IMR-90 (cell line): ENCODE data around the gene CXCL1. TPM values are rescaled to one million over a fixed set of nuclear protein-coding genes. Genes with fewer than 3 reads are reported as not detected.

Source experiments
- ATAC-seq: fragments of 200-7000 bp; cut with Tn5 transposase; 2 replicates; pipeline ENCODE4 v1.9.1; 2020; ENCODE audit warnings: low read depth, mild to moderate bottlenecking, moderate library complexity
- BruUV-seq: library from RNA; stranded (reverse); fragments of 400-500 nt; replicated peaks from 2 replicates; lab custom pipeline; 2021; lab: Mats Ljungman, UMichigan
- CTCF ChIA-PET: fragments of 300-600 bp; formaldehyde crosslinking; extraction: SDS; loops from one replicate; lab custom pipeline; 2021; ENCODE audit warnings: antibody characterized with exemption; lab: Yijun Ruan, JAX
- POLR2A ChIA-PET: fragments of 300-600 bp; sonication (Branson Sonifier 250); formaldehyde crosslinking; loops from one replicate; lab custom pipeline; 2022; ENCODE audit warnings: antibody characterized with exemption; ENCODE audit not compliant: unreplicated experiment; lab: Charles Lee
- DNase-seq: peaks from one replicate; pipeline ENCODE4 v3.0.0; 2013
- H2AFZ ChIP-seq: replicated peaks from 2 replicates; pipeline ENCODE3; 2013; ENCODE audit warnings: low read length, mild to moderate bottlenecking; ENCODE audit not compliant: poor library complexity
- H2AK5ac ChIP-seq: 2 replicates; pipeline ENCODE4 v1.6.1; 2013; ENCODE audit warnings: low read depth, low read length, inconsistent platforms
- H2AK9ac ChIP-seq: replicated peaks from 2 replicates; pipeline ENCODE3; 2013; ENCODE audit warnings: mild to moderate bottlenecking, low read depth, low read length, moderate library complexity; ENCODE audit not compliant: poor library complexity
- H2BK120ac ChIP-seq: 2 replicates; pipeline ENCODE4 v1.6.1; 2013; ENCODE audit warnings: low read depth, low read length, inconsistent platforms
- H2BK15ac ChIP-seq: 3 replicates; pipeline ENCODE4 v1.6.1; 2013; ENCODE audit warnings: low read depth, low read length, inconsistent platforms
- H2BK20ac ChIP-seq: 2 replicates; pipeline ENCODE4 v1.6.1; 2013; ENCODE audit warnings: low read depth, mild to moderate bottlenecking, inconsistent platforms, low read length, moderate library complexity
- H2BK5ac ChIP-seq: 2 replicates; pipeline ENCODE4 v1.6.1; 2013; ENCODE audit warnings: mild to moderate bottlenecking, low read depth, low read length, inconsistent platforms; ENCODE audit not compliant: poor library complexity, severe bottlenecking
- H3K14ac ChIP-seq: replicated peaks from 2 replicates; pipeline ENCODE4 v1.6.1; 2013; ENCODE audit warnings: low read depth, low read length, inconsistent platforms
- H3K18ac ChIP-seq: 2 replicates; pipeline ENCODE4 v1.6.1; 2013; ENCODE audit warnings: low read depth, low read length, control low read depth
- H3K23ac ChIP-seq: 2 replicates; pipeline ENCODE4 v1.6.1; 2013; ENCODE audit warnings: low read depth, low read length, inconsistent platforms
- H3K27ac ChIP-seq: 2 replicates; pipeline ENCODE4 v1.5.1; 2013; ENCODE audit warnings: mild to moderate bottlenecking, control low read depth, low read length; ENCODE audit not compliant: insufficient read depth
- H3K27me3 ChIP-seq: 2 replicates; pipeline ENCODE4 v1.6.1; 2013; ENCODE audit warnings: low read length; ENCODE audit not compliant: control insufficient read depth, insufficient read depth
- H3K36me3 ChIP-seq: 2 replicates; pipeline ENCODE4 v1.6.1; 2013; ENCODE audit warnings: low read length, mixed read lengths; ENCODE audit not compliant: control insufficient read depth, insufficient read depth
- H3K4ac ChIP-seq: 2 replicates; pipeline ENCODE4 v1.6.1; 2013; ENCODE audit warnings: low read depth, low read length, inconsistent platforms
- H3K4me1 ChIP-seq: 2 replicates; pipeline ENCODE4 v1.6.1; 2013; ENCODE audit warnings: low read length, mixed read lengths; ENCODE audit not compliant: control insufficient read depth, insufficient read depth
- H3K4me2 ChIP-seq: 2 replicates; pipeline ENCODE4 v1.6.1; 2013; ENCODE audit warnings: low read depth, mild to moderate bottlenecking, control low read depth, low read length, moderate library complexity
- H3K4me3 ChIP-seq: 2 replicates; pipeline ENCODE4 v1.5.1; 2013; ENCODE audit warnings: low read depth, mild to moderate bottlenecking, control low read depth, low read length, moderate library complexity; ENCODE audit not compliant: insufficient read depth
- H3K56ac ChIP-seq: 2 replicates; pipeline ENCODE4 v1.6.1; 2013; ENCODE audit warnings: low read length, inconsistent platforms; ENCODE audit not compliant: insufficient read depth; ENCODE audit errors: extremely low read depth
- H3K79me1 ChIP-seq, 2 experiments: 2 replicates each; pipeline ENCODE4 v1.6.1; 2013; ENCODE audit warnings: low read length in 2 of 2, inconsistent platforms in 1 of 2, low read depth in 1 of 2
- H3K9ac ChIP-seq: 2 replicates; pipeline ENCODE4 v1.6.1; 2013; ENCODE audit warnings: low read depth, low read length, control low read depth
- H3K9me1 ChIP-seq: 2 replicates; pipeline ENCODE4 v1.6.1; 2013; ENCODE audit warnings: low read length, inconsistent platforms; ENCODE audit not compliant: insufficient read depth
- H3K9me3 ChIP-seq: 2 replicates; pipeline ENCODE4 v1.6.1; 2013; ENCODE audit warnings: low read length; ENCODE audit not compliant: control insufficient read depth, insufficient read depth
- H4K20me1 ChIP-seq: 2 replicates; pipeline ENCODE4 v1.6.1; 2013; ENCODE audit warnings: low read length, inconsistent platforms; ENCODE audit not compliant: insufficient read depth
- H4K5ac ChIP-seq: 2 replicates; pipeline ENCODE4 v1.6.1; 2013; ENCODE audit warnings: mild to moderate bottlenecking, low read depth, low read length, control low read depth
- H4K8ac ChIP-seq, 2 experiments: 2 replicates each; pipeline ENCODE4 v1.6.1; 2013; ENCODE audit warnings: low read depth in 2 of 2, low read length in 2 of 2, control low read depth in 1 of 2, inconsistent platforms in 1 of 2
- H4K91ac ChIP-seq: 2 replicates; pipeline ENCODE4 v1.6.1; 2013; ENCODE audit warnings: low read depth, low read length, inconsistent platforms; ENCODE audit not compliant: insufficient read depth
- BHLHE40 ChIP-seq: fragments of 150-350 bp; IDR thresholded peaks from 2 replicates; pipeline ENCODE4 v1.6.1; 2016; ENCODE audit warnings: mild to moderate bottlenecking, low read depth, low read length
- CEBPB ChIP-seq: IDR thresholded peaks from 2 replicates; pipeline ENCODE4 v1.6.1; 2012; ENCODE audit warnings: low read depth, low read length, improper control_type of control experiment
- CHD1 ChIP-seq: IDR thresholded peaks from 2 replicates; pipeline ENCODE4 v1.6.1; 2012; ENCODE audit warnings: low read depth, low read length, improper control_type of control experiment
- ELK1 ChIP-seq: fragments of 150-350 bp; IDR thresholded peaks from 2 replicates; pipeline ENCODE4 v1.6.1; 2016; ENCODE audit warnings: low read depth, mild to moderate bottlenecking, low read length, moderate library complexity, borderline replicate concordance
- FOS ChIP-seq: fragments of 150-350 bp; IDR thresholded peaks from 2 replicates; pipeline ENCODE4 v1.6.1; 2016; ENCODE audit warnings: low read depth, low read length
- MAFK ChIP-seq: IDR thresholded peaks from 2 replicates; pipeline ENCODE4 v1.6.1; 2012; ENCODE audit warnings: low read depth, low read length, improper control_type of control experiment
- MXI1 ChIP-seq: IDR thresholded peaks from 2 replicates; pipeline ENCODE4 v1.6.1; 2012; ENCODE audit warnings: low read depth, mild to moderate bottlenecking, low read length, moderate library complexity, borderline replicate concordance
- NFE2L2 ChIP-seq: fragments of 150-350 bp; IDR thresholded peaks from 2 replicates; pipeline ENCODE4 v1.6.1; 2016; ENCODE audit warnings: low read depth, mild to moderate bottlenecking, low read length
- RAD21 ChIP-seq: IDR thresholded peaks from 2 replicates; pipeline ENCODE4 v1.6.1; 2012; ENCODE audit warnings: low read length, improper control_type of control experiment
- RCOR1 ChIP-seq: IDR thresholded peaks from 2 replicates; pipeline ENCODE4 v1.6.1; 2012; ENCODE audit warnings: mild to moderate bottlenecking, low read length, improper control_type of control experiment; ENCODE audit not compliant: insufficient replicate concordance
- SMC3 ChIP-seq: fragments of 150-350 bp; IDR thresholded peaks from 2 replicates; pipeline ENCODE4 v1.6.1; 2016; ENCODE audit warnings: low read depth, mild to moderate bottlenecking, antibody characterized with exemption, low read length, moderate library complexity
- whole genome bisulfite sequencing, 2 experiments: methylation state at CpG; one replicate each; pipeline versions ENCODE4 v1.1.5 to v1.1.7; 2013; ENCODE audit warnings: missing lambda C conversion rate in 2 of 2; ENCODE audit not compliant: insufficient read length in 1 of 2; ENCODE audit errors: extremely low coverage in 2 of 2; 5-methylcytosine and 5-hydroxymethylcytosine counted together
- dilution Hi-C: fragments of 300-500 bp; cut with HindIII; formaldehyde crosslinking; loops from one replicate; pipeline ENCODE4 v1.14.3; 2018; ENCODE audit warnings: low sequenced_read_pairs; ENCODE audit not compliant: unreplicated experiment
- in situ Hi-C: fragments of 300-500 bp; cut with MboI; formaldehyde crosslinking; loops from 3 replicates; pipeline ENCODE4 v1.14.3; 2019; ENCODE audit warnings: low sequenced_read_pairs, inconsistent platforms, mixed read lengths
- intact Hi-C: fragments of 100-400 bp; cut with micrococcal nuclease; formaldehyde crosslinking; loops from 2 replicates; pipeline ENCODE4 v1.10.0; 2022
- polyA plus RNA-seq, 3 experiments: library from polyadenylated mRNA; depleted of rRNA; stranded (reverse); fragments of >200 nt; gene quantifications; 2 replicates each; pipeline ENCODE4 v1.2.3, GENCODE V29; 2012; ENCODE audit warnings: low replicate concordance in 1 of 3
- total RNA-seq: library from RNA; depleted of rRNA; stranded (reverse); fragments of >200 nt; gene quantifications from 2 replicates; pipeline ENCODE4 v1.2.3, GENCODE V29; 2012

Gene CXCL1
- total and polyA plus RNA-seq, 2 of the 4 experiments (the other 2 are of a cell fraction) = 2.0 TPM; not detected in 1

GRCh38 chr4:73914071-73914470 is 44.9 kb downstream of the CXCL1 start:
- no peak overlapping the region for H3K4me2 ChIP-seq
- DNase-seq (no peak), ATAC-seq (no peak)
- H3K56ac ChIP-seq = no peak overlapping the region
- CTCF ChIA-PET = interaction anchor here (1.2 kb wide), 1 partner anchor 184 kb away, joined by 3 read pairs; no protein-coding TSS in a partner anchor
- TF ChIP-seq CEBPB (no peak), RCOR1 (no peak), BHLHE40 (no peak), SMC3 (no peak), CHD1 (no peak), MXI1 (no peak), FOS (no peak), RAD21 (no peak), ELK1 (no peak), MAFK (no peak), NFE2L2 (no peak)
- WGBS, 2 experiments = no CpG with 5 or more reads among the region's 1 CpG
- dilution Hi-C loops = no loop called here
- H2BK120ac ChIP-seq = no peak overlapping the region
- H3K23ac ChIP-seq = no peak overlapping the region
- POLR2A ChIA-PET = no interaction called here
- no TSS peak for BruUV-seq
- H4K20me1 ChIP-seq = peaks cover 3% of the 10 kb centered on the region; the same call in 1 of the 2 replicates
- H3K4me3 ChIP-seq = no peak overlapping the region
- H2AK9ac ChIP-seq = no peak overlapping the region
- H3K36me3 ChIP-seq = no peaks in the 10 kb centered on the region
- no peak overlapping the region for H2AFZ ChIP-seq
- no peak overlapping the region for H4K8ac ChIP-seq
- intact Hi-C loops = no loop called here
- H3K9ac ChIP-seq = no peak overlapping the region
- H2BK20ac ChIP-seq = no peak overlapping the region
- H3K9me3 ChIP-seq = peaks cover 3% of the 10 kb centered on the region; the same call in 1 of the 2 replicates
- in situ Hi-C loops = no loop called here
- no peaks in the 10 kb centered on the region for H3K79me1 ChIP-seq
- H3K4me1 ChIP-seq = peaks cover 12% of the 10 kb centered on the region
- H3K18ac ChIP-seq = no peak overlapping the region
- no peak overlapping the region for H2AK5ac ChIP-seq
- H2BK5ac ChIP-seq = no peak overlapping the region
- no peak overlapping the region for H3K4ac ChIP-seq
- H3K27me3 ChIP-seq = peaks cover 23% of the 10 kb centered on the region
- H3K14ac ChIP-seq = no peak overlapping the region
- H2BK15ac ChIP-seq = no peak overlapping the region
- H4K5ac ChIP-seq = no peak overlapping the region; the same call in 1 of the 2 replicates
- H4K91ac ChIP-seq = no peak overlapping the region
- H3K27ac ChIP-seq = no peak overlapping the region
- peaks cover 3% of the 10 kb centered on the region; the same call in 1 of the 2 replicates for H3K9me1 ChIP-seq
